Gastrocnemius medialis (tissue), 4 donors: ENCODE results near the gene NRK. TPM values are rescaled to one million over a fixed set of nuclear protein-coding genes. Genes with fewer than 3 reads are reported as not detected.
"Not testable (repeated sequence)": the region's sequence is repeated elsewhere in the genome, so short reads cannot be mapped to it uniquely, and the experiment has no call there.

Experiments used
- ATAC-seq, 2 donors: fragments of 150-250 bp; one replicate each; pipeline ENCODE4 v1.9.1; 2016
- DNase-seq, 2 donors: peaks; one replicate each; pipeline ENCODE4 v3.0.0-alpha.2; 2019
- H3K27ac ChIP-seq, 4 donors: fragments of 200-600 bp; sonication (generic); 1 replicate in 1 of 4; 2 replicates in 3 of 4; pipeline ENCODE4 v1.5.1; 2016 to 2018; ENCODE audit warnings: mild to moderate bottlenecking in 2 of 4, moderate library complexity in 1 of 4
- H3K27me3 ChIP-seq, 3 donors: fragments of 200-600 bp; sonication (generic) in 2 of 3; 1 replicate in 1 of 3; 2 replicates in 2 of 3; pipeline versions ENCODE4 v1.5.1 to v1.6.0; 2016 to 2019; ENCODE audit warnings: mild to moderate bottlenecking in 1 of 3, moderate library complexity in 1 of 3
- H3K36me3 ChIP-seq, 2 donors: fragments of 200-600 bp; sonication (generic) in 1 of 2; one replicate each; pipeline ENCODE4 v1.5.1; 2017 to 2018
- H3K4me1 ChIP-seq, 2 donors: fragments of 200-600 bp; sonication (generic) in 1 of 2; one replicate each; pipeline ENCODE4 v1.5.1; 2016 to 2017; ENCODE audit warnings: mild to moderate bottlenecking in 2 of 2
- H3K4me3 ChIP-seq, 4 donors: fragments of 200-600 bp; sonication (generic) in 3 of 4; 1 replicate in 1 of 4; 2 replicates in 3 of 4; pipeline ENCODE4 v1.5.1; 2016 to 2019; ENCODE audit warnings: mild to moderate bottlenecking in 2 of 4
- H3K9me3 ChIP-seq, 3 donors: fragments of 200-600 bp; sonication (generic) in 2 of 3; 1 replicate in 1 of 3; 2 replicates in 2 of 3; pipeline ENCODE4 v1.5.1; 2016 to 2019
- POLR2A ChIP-seq, 2 donors: fragments of 450-650 bp; IDR thresholded peaks; one replicate each; pipeline ENCODE4 v1.6.1; 2017; ENCODE audit warnings: antibody characterized with exemption in 2 of 2, mild to moderate bottlenecking in 2 of 2, moderate library complexity in 2 of 2
- in situ Hi-C, 4 donors: fragments of 200-750 bp; cut with MboI; loops; one replicate each; pipeline versions ENCODE4 v1.15.0 to v1.8.0; 2017; ENCODE audit warnings: low sequenced_read_pairs in 4 of 4
- intact Hi-C: fragments of 100-400 bp; cut with DNase I; formaldehyde crosslinking; loops from one replicate; pipeline ENCODE4 v1.15.1; 2023; ENCODE audit warnings: low total_unique reads
- total RNA-seq, 4 donors: library from RNA; depleted of rRNA; stranded (reverse); fragments of >200 nt; gene quantifications; one replicate each; pipeline versions ENCODE4 v1.1.0 to v1.2.3, GENCODE V29; 2016
- TF ChIP-seq, protein P1 (sequence below), 5 experiments: fragments of 450-650 bp in 3 of 5; fragments of 200-600 bp in 2 of 5; sonication (generic) in 2 of 5; IDR thresholded peaks in 4 of 5; conservative IDR thresholded peaks in 1 of 5; 1 replicate in 4 of 5; 2 replicates in 1 of 5; pipeline ENCODE4 v1.5.1; 2016 to 2019; ENCODE audit warnings: antibody characterized with exemption in 5 of 5, mild to moderate bottlenecking in 3 of 5, moderate library complexity in 3 of 5

The NRK gene
- total RNA-seq, 4 donors from 2014 or later, result 0.04 to 0.31 (median 0.26) TPM; not detected in 1

GRCh38 chrX:105803891-105804290 lies 18.4 kb upstream of the NRK start:
- Histone ChIP-seq H3K36me3 (no peaks in the 10 kb centered on the region), H3K9me3 (no peaks in the 10 kb centered on the region), H3K27me3 (no peaks in the 10 kb centered on the region), H3K4me1 (no peaks in the 10 kb centered on the region), H3K27ac (no peak overlapping the region), H3K4me3 (no peak overlapping the region)
- TF ChIP-seq POLR2A (IDR thresholded peaks at IDR 0.05), result no peak
- TF ChIP-seq, protein P1, sequence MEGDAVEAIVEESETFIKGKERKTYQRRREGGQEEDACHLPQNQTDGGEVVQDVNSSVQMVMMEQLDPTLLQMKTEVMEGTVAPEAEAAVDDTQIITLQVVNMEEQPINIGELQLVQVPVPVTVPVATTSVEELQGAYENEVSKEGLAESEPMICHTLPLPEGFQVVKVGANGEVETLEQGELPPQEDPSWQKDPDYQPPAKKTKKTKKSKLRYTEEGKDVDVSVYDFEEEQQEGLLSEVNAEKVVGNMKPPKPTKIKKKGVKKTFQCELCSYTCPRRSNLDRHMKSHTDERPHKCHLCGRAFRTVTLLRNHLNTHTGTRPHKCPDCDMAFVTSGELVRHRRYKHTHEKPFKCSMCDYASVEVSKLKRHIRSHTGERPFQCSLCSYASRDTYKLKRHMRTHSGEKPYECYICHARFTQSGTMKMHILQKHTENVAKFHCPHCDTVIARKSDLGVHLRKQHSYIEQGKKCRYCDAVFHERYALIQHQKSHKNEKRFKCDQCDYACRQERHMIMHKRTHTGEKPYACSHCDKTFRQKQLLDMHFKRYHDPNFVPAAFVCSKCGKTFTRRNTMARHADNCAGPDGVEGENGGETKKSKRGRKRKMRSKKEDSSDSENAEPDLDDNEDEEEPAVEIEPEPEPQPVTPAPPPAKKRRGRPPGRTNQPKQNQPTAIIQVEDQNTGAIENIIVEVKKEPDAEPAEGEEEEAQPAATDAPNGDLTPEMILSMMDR (IDR thresholded peaks at IDR 0.05 in 4 of 5, conservative IDR thresholded peaks at IDR 0.05 in 1 of 5), result no peak
- DNase-seq (no peak), ATAC-seq (no peak)
- in situ Hi-C loops, result no loop called here
- intact Hi-C loops, result no loop called here

DNA sequence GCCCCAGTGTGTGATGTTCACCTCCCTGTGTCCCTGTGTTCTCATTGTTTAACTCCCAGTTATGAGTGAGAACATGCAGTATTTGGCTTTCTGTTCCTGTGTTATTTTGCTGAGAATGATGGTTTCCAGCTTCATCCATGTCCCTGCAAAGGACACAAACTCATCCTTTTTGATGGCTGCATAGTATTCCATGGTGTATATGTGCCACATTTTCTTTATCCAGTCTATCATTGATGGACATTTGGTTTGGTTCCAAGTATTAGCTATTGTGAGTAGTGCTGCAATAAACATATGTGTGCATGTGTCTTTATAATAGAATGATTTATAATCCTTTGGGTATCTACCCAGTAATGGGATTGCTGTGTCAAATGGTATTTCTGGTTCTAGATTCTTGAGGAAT lies 16.7 kb upstream of the NRK start:
- H3K27ac ChIP-seq, H3K4me3 ChIP-seq, intact Hi-C loops, H3K36me3 ChIP-seq, H3K27me3 ChIP-seq, H3K9me3 ChIP-seq, ATAC-seq, H3K4me1 ChIP-seq, DNase-seq, in situ Hi-C loops: not testable (repeated sequence)

DNA sequence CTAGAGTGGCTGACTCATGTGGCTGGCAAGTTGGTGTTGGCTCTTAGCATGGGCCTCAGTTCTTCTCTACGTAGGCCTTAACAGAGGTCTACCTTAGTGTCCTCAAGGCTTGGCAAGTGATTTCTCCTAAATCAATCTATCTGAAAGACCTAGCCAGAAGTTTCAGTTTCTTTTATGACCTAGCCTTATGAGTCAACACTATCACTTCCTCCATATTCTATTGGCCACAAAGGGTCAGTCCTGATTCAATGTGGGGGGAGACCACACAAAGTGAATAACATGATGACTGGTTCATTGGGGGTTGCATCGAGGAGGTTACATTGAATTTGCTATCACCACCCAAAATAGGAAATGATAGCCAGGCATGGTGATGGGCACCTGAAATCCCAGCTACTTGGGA lies 5.8 kb upstream of the NRK start:
- intact Hi-C loops, result no loop called here
- Histone ChIP-seq H3K36me3 (no peaks in the 10 kb centered on the region), H3K27me3 (peaks cover 0 to 31% (median 15%) of the 10 kb centered on the region in 3 donors), H3K4me3 (no peak overlapping the region), H3K27ac (no peak overlapping the region), H3K9me3 (no peaks in the 10 kb centered on the region), H3K4me1 (no peaks in the 10 kb centered on the region)
- DNase-seq (no peak), ATAC-seq (no peak)
- in situ Hi-C loops, result no loop called here
- no peak for TF ChIP-seq POLR2A (IDR thresholded peaks at IDR 0.05)
- TF ChIP-seq, protein P1 (IDR thresholded peaks at IDR 0.05 in 4 of 5, conservative IDR thresholded peaks at IDR 0.05 in 1 of 5), result no peak

- peaks cover 0 to 43% (median 33%) of the 10 kb centered on the region in 3 donors for H3K27me3 ChIP-seq
- ATAC-seq, result no peak
- TF ChIP-seq POLR2A (IDR thresholded peaks at IDR 0.05), result no peak
- TF ChIP-seq, protein P1 (IDR thresholded peaks at IDR 0.05 in 4 of 5, conservative IDR thresholded peaks at IDR 0.05 in 1 of 5), result no peak
- H3K4me1 ChIP-seq, result no peaks in the 10 kb centered on the region
- no peaks in the 10 kb centered on the region for H3K36me3 ChIP-seq
- no peak for DNase-seq
- no peak overlapping the region for H3K4me3 ChIP-seq
- H3K9me3 ChIP-seq, result no peaks in the 10 kb centered on the region
- intact Hi-C loops, result no loop called here
- no peak overlapping the region for H3K27ac ChIP-seq
- in situ Hi-C loops, result no loop called here
These were observed 2.1 kb upstream of the NRK start for GRCh38 chrX:105820247-105820646.

GRCh38 chrX:105821471-105822121 lies 743 bp upstream of the NRK start:
- intact Hi-C loops, result no loop called here
- no peak for TF ChIP-seq POLR2A (IDR thresholded peaks at IDR 0.05)
- TF ChIP-seq, protein P1 (IDR thresholded peaks at IDR 0.05 in 4 of 5, conservative IDR thresholded peaks at IDR 0.05 in 1 of 5), result no peak
- in situ Hi-C loops, result no loop called here
- DNase-seq (no peak), ATAC-seq (no peak)
- H3K27me3 ChIP-seq, result peaks cover 0 to 39% (median 33%) of the 10 kb centered on the region in 3 donors
- H3K9me3 ChIP-seq, result no peaks in the 10 kb centered on the region
- H3K4me1 ChIP-seq, result no peaks in the 10 kb centered on the region
- no peak overlapping the region for H3K27ac ChIP-seq
- H3K4me3 ChIP-seq, result peak overlapping the region; percentile 31 to 48 (median 36)
- no peaks in the 10 kb centered on the region for H3K36me3 ChIP-seq
